NCI-H1417 (cell line): ENCODE results near the gene UBR2.
"Not testable (repeated sequence)": the region's sequence is repeated elsewhere in the genome, so short reads cannot be mapped to it uniquely, and the experiment has no call there.

Experiments used
- DNase-seq, 3 experiments: peaks; one replicate each; lab custom pipeline; 2025; lab: John Stamatoyannopoulos, UW

The UBR2 gene

GRCh38 chr6:42555477-42556457 lies 8.1 kb upstream of the UBR2 start:
- DNase-seq, result no peak

- no peak for DNase-seq
These were observed 7.4 kb upstream of the UBR2 start for GRCh38 chr6:42556462-42556861.

GRCh38 chr6:42559276-42559675 lies 4.6 kb upstream of the UBR2 start:
- not testable (repeated sequence) for DNase-seq

GRCh38 chr6:42561986-42562385 lies 1.8 kb upstream of the UBR2 start:
- no peak for DNase-seq

GRCh38 chr6:42562788-42563405 lies 932 bp upstream of the UBR2 start:
- no peak for DNase-seq

- DNase-seq, result peak in 1 of 3 experiments; percentile 72
These were observed 637 bp downstream of the UBR2 start for GRCh38 chr6:42564506-42564825.

GRCh38 chr6:42565823-42566613 lies 2.2 kb downstream of the UBR2 start:
- DNase-seq, result no peak

- no peak for DNase-seq
These were observed 2.9 kb downstream of the UBR2 start for GRCh38 chr6:42566614-42567208.

- not testable (repeated sequence) for DNase-seq
These were observed 3.4 kb downstream of the UBR2 start for GRCh38 chr6:42567237-42567636.

GRCh38 chr6:42569102-42570028 lies 5.5 kb downstream of the UBR2 start:
- DNase-seq, result no peak

GRCh38 chr6:42571611-42572342 lies 7.9 kb downstream of the UBR2 start:
- DNase-seq, result no peak

- DNase-seq, result no peak
These were observed 8.7 kb downstream of the UBR2 start for GRCh38 chr6:42572523-42572922.

GRCh38 chr6:42576538-42576937 lies 12.7 kb downstream of the UBR2 start:
- not testable (repeated sequence) for DNase-seq

- no peak for DNase-seq
These were observed 34.5 kb downstream of the UBR2 start for GRCh38 chr6:42598300-42598699.

- no peak for DNase-seq
These were observed 35.7 kb downstream of the UBR2 start for GRCh38 chr6:42599558-42599957.

- no peak for DNase-seq
These were observed 40.3 kb downstream of the UBR2 start for GRCh38 chr6:42604150-42604549.

- DNase-seq, result not testable (repeated sequence)
These were observed 40.9 kb downstream of the UBR2 start for GRCh38 chr6:42604699-42605098.

GRCh38 chr6:42610416-42610815 lies 46.6 kb downstream of the UBR2 start:
- no peak for DNase-seq

- no peak for DNase-seq
These were observed 51.7 kb downstream of the UBR2 start for GRCh38 chr6:42615518-42615917.

GRCh38 chr6:42616716-42617115 lies 52.9 kb downstream of the UBR2 start:
- DNase-seq, result no peak
